GM12892 (cell line): ENCODE measurements around the gene WNK3.

Source experiments
- POLR2AphosphoS5 ChIP-seq: IDR thresholded peaks from 2 replicates; pipeline ENCODE4 v1.6.1; 2011; ENCODE audit warnings: low read depth, low read length, control low read depth
- TAF1 ChIP-seq: IDR thresholded peaks from 2 replicates; pipeline ENCODE4 v1.6.1; 2011; ENCODE audit warnings: low read depth, mild to moderate bottlenecking, control low read depth, low read length, borderline replicate concordance

GRCh38 chrX:54386314-54386713, 28.5 kb upstream of the WNK3 start:
- no peak for TF ChIP-seq POLR2AphosphoS5
- TF ChIP-seq TAF1: no peak
